Stimulated activated CD8-positive, alpha-beta memory T cell treated with anti-CD3 and anti-CD28 coated beads, Interleukin-15, amount 100 ng/mL, for 48 hours (primary cell): ENCODE measurements around the gene CDCA4.

ENCODE experiments used
- DNase-seq, 2 donors: peaks; one replicate each; pipeline ENCODE4 v3.0.0-alpha.2; 2020; ENCODE audit warnings: low read depth in 2 of 2

CDCA4 gene

GRCh38 chr14:104989236-104989950 is 31.5 kb downstream of the CDCA4 start:
- DNase-seq = no peak

- DNase-seq = no peak
Observed at GRCh38 chr14:104986487-104987164, 34.3 kb downstream of the CDCA4 start.

- DNase-seq = peak; percentile 86
Observed at GRCh38 chr14:104985675-104986486, 35.0 kb downstream of the CDCA4 start, which contains the start of gene CLBA1. Gene CLBA1 (plus strand): TSS chr14:104985788. CDS start chr14:104986432, 644 bp downstream.

- no peak for DNase-seq
Observed at GRCh38 chr14:104984056-104984894, 36.6 kb downstream of the CDCA4 start.

GRCh38 chr14:104983231-104983721 is 37.6 kb downstream of the CDCA4 start:
- no peak for DNase-seq

GRCh38 chr14:104982548-104983230 is 38.2 kb downstream of the CDCA4 start:
- no peak for DNase-seq

GRCh38 chr14:104981699-104982541 is 39.0 kb downstream of the CDCA4 start:
- no peak for DNase-seq

- no peak for DNase-seq
Observed at GRCh38 chr14:104980611-104981531, 40.0 kb downstream of the CDCA4 start.

GRCh38 chr14:104979758-104980610 is 40.9 kb downstream of the CDCA4 start:
- no peak for DNase-seq

GRCh38 chr14:104978746-104979691 is 41.9 kb downstream of the CDCA4 start:
- no peak for DNase-seq

GRCh38 chr14:104977681-104978653 is 42.9 kb downstream of the CDCA4 start, which contains the start of gene AHNAK2:
Gene AHNAK2 (minus strand): TSS chr14:104978374. CDS start chr14:104978237, 137 bp downstream.
- DNase-seq = peak; percentile 37 to 43

GRCh38 chr14:104977008-104977680 is 43.7 kb downstream of the CDCA4 start:
- no peak for DNase-seq

- DNase-seq = peak; percentile 75
Observed at GRCh38 chr14:104976198-104977007, 44.5 kb downstream of the CDCA4 start.
